ENCODE results near the gene HOXB6. TPM values are rescaled to one million over a fixed set of nuclear protein-coding genes. Genes with fewer than 3 reads are reported as not detected.
A peak's percentile ranks its signal among the peaks of the same experiment; 100 is the strongest.

The HOXB6 gene
- total RNA-seq, 4 donors from 2014 or later: 34.3 to 98.4 (median 66.7) TPM

- no peaks in the 10 kb centered on the region for H3K9me3 ChIP-seq
- TF ChIP-seq POLR2A (IDR thresholded peaks at IDR 0.05): no peak
- TF ChIP-seq, protein P1, sequence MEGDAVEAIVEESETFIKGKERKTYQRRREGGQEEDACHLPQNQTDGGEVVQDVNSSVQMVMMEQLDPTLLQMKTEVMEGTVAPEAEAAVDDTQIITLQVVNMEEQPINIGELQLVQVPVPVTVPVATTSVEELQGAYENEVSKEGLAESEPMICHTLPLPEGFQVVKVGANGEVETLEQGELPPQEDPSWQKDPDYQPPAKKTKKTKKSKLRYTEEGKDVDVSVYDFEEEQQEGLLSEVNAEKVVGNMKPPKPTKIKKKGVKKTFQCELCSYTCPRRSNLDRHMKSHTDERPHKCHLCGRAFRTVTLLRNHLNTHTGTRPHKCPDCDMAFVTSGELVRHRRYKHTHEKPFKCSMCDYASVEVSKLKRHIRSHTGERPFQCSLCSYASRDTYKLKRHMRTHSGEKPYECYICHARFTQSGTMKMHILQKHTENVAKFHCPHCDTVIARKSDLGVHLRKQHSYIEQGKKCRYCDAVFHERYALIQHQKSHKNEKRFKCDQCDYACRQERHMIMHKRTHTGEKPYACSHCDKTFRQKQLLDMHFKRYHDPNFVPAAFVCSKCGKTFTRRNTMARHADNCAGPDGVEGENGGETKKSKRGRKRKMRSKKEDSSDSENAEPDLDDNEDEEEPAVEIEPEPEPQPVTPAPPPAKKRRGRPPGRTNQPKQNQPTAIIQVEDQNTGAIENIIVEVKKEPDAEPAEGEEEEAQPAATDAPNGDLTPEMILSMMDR (IDR thresholded peaks at IDR 0.05): no peak
- H3K27ac ChIP-seq: peak overlapping the region; percentile 49 to 96 (median 68)
- peaks cover 0 to 10% (median 0%) of the 10 kb centered on the region in 3 donors for H3K36me3 ChIP-seq
- no peak for DNase-seq
- H3K4me1 ChIP-seq: peaks cover 0 to 73% (median 2%) of the 10 kb centered on the region in 4 donors
- peak overlapping the region; percentile 1 to 52 (median 28) for H3K4me3 ChIP-seq
- no peaks in the 10 kb centered on the region for H3K27me3 ChIP-seq
These were observed 49.2 kb downstream of the HOXB6 start for GRCh38 chr17:48555258-48556228.

DNA sequence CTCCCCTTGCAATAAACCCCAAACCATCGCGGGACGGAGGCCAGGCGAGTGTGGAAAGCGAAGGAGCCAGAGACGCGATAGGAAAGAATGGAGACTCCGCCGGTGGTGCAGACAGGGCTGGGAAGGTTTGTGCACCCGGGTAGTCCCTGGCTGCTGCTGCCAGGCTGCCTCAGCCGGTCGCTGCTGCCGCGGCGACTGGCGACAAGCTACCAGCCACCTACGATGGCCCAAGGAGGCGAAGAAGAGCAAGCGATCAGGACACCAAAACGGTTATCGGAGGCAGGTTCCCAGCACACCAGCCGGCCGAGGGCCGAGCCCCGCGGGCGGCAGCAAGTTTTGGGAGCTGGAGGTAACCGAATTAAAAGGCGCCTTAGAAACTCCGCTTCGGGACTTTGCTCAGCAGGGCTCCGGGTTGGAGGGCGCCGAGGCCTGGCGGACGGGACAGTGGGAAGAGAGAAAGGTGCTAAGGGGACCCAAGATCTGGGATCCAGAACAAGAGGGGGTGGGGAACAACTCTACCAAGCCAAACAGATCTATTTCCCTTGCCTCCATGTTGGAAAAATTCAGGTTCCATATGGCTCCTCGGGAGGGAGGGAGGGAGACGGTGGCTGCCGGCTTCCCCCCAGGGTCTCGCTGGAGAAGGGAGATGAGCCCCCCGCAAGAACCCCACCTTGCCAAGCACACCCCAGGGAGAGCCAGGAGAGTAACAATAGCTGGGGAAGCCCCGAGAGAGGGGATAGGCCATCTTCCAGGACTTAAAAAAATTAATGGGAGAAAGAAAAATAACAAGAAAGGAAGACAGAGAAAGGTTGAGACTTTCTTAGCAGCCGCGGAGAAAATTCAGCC, 50.2 kb downstream of the HOXB6 start:
- Histone ChIP-seq H3K36me3 (peaks cover 0 to 19% (median 3%) of the 10 kb centered on the region in 3 donors), H3K4me1 (peaks cover 0 to 70% (median 2%) of the 10 kb centered on the region in 4 donors), H3K9me3 (no peaks in the 10 kb centered on the region), H3K4me3 (peak overlapping the region; percentile 5 to 52 (median 14)), H3K27me3 (no peaks in the 10 kb centered on the region), H3K27ac (peak overlapping the region; percentile 49 to 96 (median 68))
- DNase-seq: no peak
- TF ChIP-seq POLR2A (IDR thresholded peaks at IDR 0.05): no peak
- TF ChIP-seq, protein P1 (IDR thresholded peaks at IDR 0.05): no peak

DNA sequence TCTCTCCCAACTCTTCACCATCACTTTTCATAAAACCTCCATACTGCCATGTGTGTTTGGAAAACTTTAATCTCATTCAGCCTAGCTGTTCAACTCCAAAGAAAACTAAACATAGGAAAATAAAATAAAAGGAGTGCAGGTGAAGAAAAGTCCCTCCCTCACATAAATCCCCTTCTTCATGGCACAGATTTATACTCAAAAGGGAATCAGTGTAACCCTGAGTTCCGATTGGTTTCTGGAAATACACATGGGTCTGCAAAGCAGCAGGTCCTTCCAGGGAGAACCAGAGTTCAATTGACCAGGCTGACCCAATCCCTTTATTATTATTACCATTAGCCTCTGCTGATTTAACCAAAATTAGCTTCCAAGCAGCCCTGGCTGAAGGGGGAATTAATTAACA, 51.0 kb downstream of the HOXB6 start:
- Histone ChIP-seq H3K27me3 (no peaks in the 10 kb centered on the region), H3K27ac (peak overlapping the region; percentile 49 to 96 (median 68)), H3K36me3 (peaks cover 0 to 23% (median 3%) of the 10 kb centered on the region in 3 donors), H3K9me3 (no peaks in the 10 kb centered on the region), H3K4me1 (peaks cover 0 to 62% (median 2%) of the 10 kb centered on the region in 4 donors), H3K4me3 (peak overlapping the region in 1 of 4 donors; percentile 52)
- no peak for DNase-seq
- TF ChIP-seq, protein P1 (IDR thresholded peaks at IDR 0.05): no peak
- no peak for TF ChIP-seq POLR2A (IDR thresholded peaks at IDR 0.05)

- H3K4me3 ChIP-seq: peak overlapping the region in 1 of 4 donors; percentile 21
- no peaks in the 10 kb centered on the region for H3K9me3 ChIP-seq
- TF ChIP-seq, protein P1 (IDR thresholded peaks at IDR 0.05): no peak
- no peak for TF ChIP-seq POLR2A (IDR thresholded peaks at IDR 0.05)
- no peak for DNase-seq
- peaks cover 0 to 23% (median 3%) of the 10 kb centered on the region in 3 donors for H3K36me3 ChIP-seq
- H3K27ac ChIP-seq: peak overlapping the region; percentile 29 to 96 (median 56)
- peaks cover 0 to 56% (median 2%) of the 10 kb centered on the region in 4 donors for H3K4me1 ChIP-seq
- no peaks in the 10 kb centered on the region for H3K27me3 ChIP-seq
These were observed 51.6 kb downstream of the HOXB6 start for GRCh38 chr17:48553190-48553547.

DNA sequence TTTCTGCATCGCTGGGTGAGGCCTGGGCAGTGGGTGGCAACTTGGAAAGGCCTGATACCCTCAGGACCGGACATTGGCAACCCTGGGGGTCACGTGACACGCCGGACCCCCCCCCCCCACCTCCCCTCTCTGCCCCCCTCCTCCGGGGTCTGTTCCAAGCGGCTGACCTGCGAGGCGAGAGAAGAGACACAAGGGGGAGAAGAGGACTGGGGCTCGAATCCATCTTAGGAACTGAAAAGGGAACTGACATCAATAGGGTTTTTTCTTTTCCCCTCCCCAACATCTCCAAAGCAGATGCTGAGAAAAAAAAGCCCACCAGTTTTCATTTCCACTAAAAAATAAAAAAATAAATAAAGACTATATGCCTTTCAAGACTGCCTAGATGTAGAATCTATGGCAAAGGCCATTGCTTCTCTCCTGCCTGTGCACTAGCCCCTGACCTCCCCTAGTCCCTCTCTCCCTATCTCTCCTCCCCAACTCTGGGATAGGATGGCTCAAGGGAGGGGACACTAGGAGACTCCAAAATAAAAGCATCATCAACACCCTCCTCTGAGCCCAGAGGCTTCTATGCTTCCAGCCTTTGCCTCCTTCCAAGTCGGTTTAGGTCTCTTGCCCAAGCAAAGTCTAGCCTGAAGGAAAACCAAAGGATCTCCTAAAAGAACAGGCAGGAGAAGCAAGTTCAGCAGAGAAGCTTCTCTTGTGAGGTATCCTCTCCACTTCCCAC, 52.2 kb downstream of the HOXB6 start:
- Histone ChIP-seq H3K27me3 (no peaks in the 10 kb centered on the region), H3K4me3 (peak overlapping the region in 1 of 4 donors; percentile 21), H3K9me3 (no peaks in the 10 kb centered on the region), H3K36me3 (peaks cover 0 to 23% (median 3%) of the 10 kb centered on the region in 3 donors), H3K4me1 (peaks cover 0 to 55% (median 2%) of the 10 kb centered on the region in 4 donors), H3K27ac (peak overlapping the region; percentile 49 to 96 (median 63))
- TF ChIP-seq, protein P1 (IDR thresholded peaks at IDR 0.05): no peak
- no peak for TF ChIP-seq POLR2A (IDR thresholded peaks at IDR 0.05)
- DNase-seq: no peak
